A172 (cell line): Measurements from ENCODE around the gene TNFSF8. TPM values are rescaled to one million over a fixed set of nuclear protein-coding genes. Genes with fewer than 3 reads are reported as not detected.

ENCODE experiments used
- DNase-seq: peaks from one replicate; pipeline ENCODE4 v3.0.0-alpha.2; 2015; ENCODE audit warnings: low spot score
- total RNA-seq: library from RNA; depleted of rRNA; stranded (reverse); fragments of >200 nt; shearing (Covaris generic); gene quantifications from 2 replicates; pipeline ENCODE4 v1.2.3, GENCODE V29; 2014; rRNA removed

Gene TNFSF8
- total RNA-seq, 1 experiment from 2014 or later, result not detected

- DNase-seq, result no peak
These were observed 60.5 kb downstream of the TNFSF8 start for GRCh38 chr9:114869845-114870244.

GRCh38 chr9:114869378-114869777 is 61.0 kb downstream of the TNFSF8 start:
- no peak for DNase-seq

GRCh38 chr9:114867327-114867726 is 63.1 kb downstream of the TNFSF8 start:
- no peak for DNase-seq

- DNase-seq, result no peak
These were observed 65.9 kb downstream of the TNFSF8 start for GRCh38 chr9:114864471-114864870.

- DNase-seq, result no peak
These were observed 68.3 kb downstream of the TNFSF8 start for GRCh38 chr9:114861922-114862605.

GRCh38 chr9:114861273-114861672 is 69.1 kb downstream of the TNFSF8 start:
- no peak for DNase-seq

- DNase-seq, result no peak
These were observed 70.2 kb downstream of the TNFSF8 start for GRCh38 chr9:114860187-114860586.

- peak; percentile 15 for DNase-seq
These were observed 73.5 kb downstream of the TNFSF8 start for GRCh38 chr9:114856942-114857315.

GRCh38 chr9:114856215-114856941 is 74.0 kb downstream of the TNFSF8 start:
- DNase-seq, result peak; percentile 61

GRCh38 chr9:114855488-114855887 is 74.9 kb downstream of the TNFSF8 start:
- DNase-seq, result no peak

- no peak for DNase-seq
These were observed 75.5 kb downstream of the TNFSF8 start for GRCh38 chr9:114854736-114855355.

- no peak for DNase-seq
These were observed 77.1 kb downstream of the TNFSF8 start for GRCh38 chr9:114853071-114853855.

GRCh38 chr9:114852050-114852594 is 78.3 kb downstream of the TNFSF8 start:
- no peak for DNase-seq

GRCh38 chr9:114851306-114851705 is 79.1 kb downstream of the TNFSF8 start:
- no peak for DNase-seq

Other genes starting within 250 kb of the TNFSF8 start
- not detected in 2 replicates for gene TEX48, start 248.4 kb downstream of the TNFSF8 start, total RNA-seq
- 0.12 and 0.14 TPM in 2 replicates for gene TNFSF15, start 124.6 kb downstream of the TNFSF8 start, total RNA-seq
- gene TNC, start 187.6 kb upstream of the TNFSF8 start, total RNA-seq, result 0.67 and 1.4 TPM in 2 replicates